H1 (cell line): ENCODE results near the gene CCDC60. TPM values are rescaled to one million over a fixed set of nuclear protein-coding genes. Genes with fewer than 3 reads are reported as not detected.

Experiments used
- CTCF ChIA-PET: fragments of 300-600 bp; sonication (Branson Sonifier 250); formaldehyde crosslinking; loops from one replicate; lab custom pipeline; 2021; ENCODE audit not compliant: partially characterized antibody; lab: Charles Lee
- POLR2A ChIA-PET: fragments of 300-600 bp; sonication (Branson Sonifier 250); formaldehyde crosslinking; loops from one replicate; lab custom pipeline; 2021; ENCODE audit warnings: inconsistent platforms; ENCODE audit not compliant: partially characterized antibody; lab: Charles Lee
- DNase-seq, 2 experiments: peaks; one replicate each; pipeline versions ENCODE4 v3.0.0 to v3.0.0-alpha.2; 2010 to 2022; ENCODE audit warnings: low spot score in 2 of 2, low read depth in 1 of 2, mixed read lengths in 1 of 2
- FAIRE-seq: peaks from 2 replicates; lab custom pipeline; 2011; peaks lifted over from hg19 to GRCh38; lab: Jason Lieb, UNC
- H2AFZ ChIP-seq: 2 replicates; pipeline ENCODE4 v1.8.1; 2012; ENCODE audit warnings: low read length, inconsistent platforms
- H2AK5ac ChIP-seq: 2 replicates; pipeline ENCODE4 v1.6.1; 2013; ENCODE audit warnings: low read depth, low read length
- H2BK120ac ChIP-seq: replicated peaks from 2 replicates; pipeline ENCODE3; 2013; ENCODE audit warnings: low read depth, low read length, inconsistent platforms
- H2BK12ac ChIP-seq: 2 replicates; pipeline ENCODE4 v1.6.1; 2013; ENCODE audit warnings: low read depth, low read length
- H2BK15ac ChIP-seq: 2 replicates; pipeline ENCODE4 v1.6.1; 2013; ENCODE audit warnings: low read length
- H2BK20ac ChIP-seq: 2 replicates; pipeline ENCODE4 v1.6.1; 2013; ENCODE audit warnings: low read length
- H2BK5ac ChIP-seq: 2 replicates; pipeline ENCODE4 v1.6.1; 2013; ENCODE audit warnings: low read depth, low read length
- H3K14ac ChIP-seq: 2 replicates; pipeline ENCODE4 v1.6.1; 2013; ENCODE audit warnings: inconsistent platforms; ENCODE audit not compliant: insufficient read length
- H3K18ac ChIP-seq: 2 replicates; pipeline ENCODE4 v1.6.1; 2013; ENCODE audit warnings: low read length; ENCODE audit errors: extremely low read depth
- H3K23ac ChIP-seq: 2 replicates; pipeline ENCODE4 v1.6.1; 2013; ENCODE audit warnings: inconsistent platforms; ENCODE audit not compliant: insufficient read length
- H3K23me2 ChIP-seq: 2 replicates; pipeline ENCODE4 v1.6.1; 2013; ENCODE audit warnings: low read depth, low read length
- H3K27ac ChIP-seq: 2 replicates; pipeline ENCODE4 v1.6.1; 2011; ENCODE audit warnings: low read depth, low read length, inconsistent platforms
- H3K27me3 ChIP-seq, 4 experiments: replicated peaks in 1 of 4; 1 replicate in 1 of 4; 2 replicates in 3 of 4; pipeline versions ENCODE4 v1.6.1 to v1.8.1; 2011 to 2013; ENCODE audit warnings: low read length in 3 of 4, mild to moderate bottlenecking in 3 of 4, inconsistent platforms in 2 of 4, mixed read lengths in 2 of 4, moderate library complexity in 1 of 4; ENCODE audit not compliant: control insufficient read depth in 3 of 4, insufficient read depth in 3 of 4; ENCODE audit errors: extremely low read depth in 1 of 4
- H3K36me3 ChIP-seq, 4 experiments: 2 replicates each; pipeline versions ENCODE4 v1.6.1 to v1.8.1; 2011 to 2013; ENCODE audit warnings: mild to moderate bottlenecking in 4 of 4, low read length in 3 of 4, moderate library complexity in 2 of 4, control low read depth in 1 of 4, inconsistent platforms in 1 of 4; ENCODE audit not compliant: insufficient read depth in 4 of 4, control insufficient read depth in 2 of 4
- H3K4ac ChIP-seq: replicated peaks from 2 replicates; pipeline ENCODE3; 2013; ENCODE audit warnings: low read length, low read depth, mixed read lengths, inconsistent platforms; ENCODE audit not compliant: insufficient read length
- H3K4me1 ChIP-seq, 4 experiments: replicated peaks in 1 of 4; 1 replicate in 1 of 4; 2 replicates in 3 of 4; pipeline versions ENCODE4 v1.6.1 to v1.8.1; 2011 to 2013; ENCODE audit warnings: low read length in 3 of 4, inconsistent platforms in 2 of 4, mixed read lengths in 1 of 4; ENCODE audit not compliant: insufficient read depth in 4 of 4, control insufficient read depth in 3 of 4
- H3K4me2 ChIP-seq, 2 experiments: 2 replicates each; pipeline versions ENCODE4 v1.6.1 to v1.8.1; 2011 to 2013; ENCODE audit warnings: low read depth in 2 of 2, low read length in 2 of 2, control low read depth in 1 of 2, inconsistent platforms in 1 of 2, mild to moderate bottlenecking in 1 of 2; ENCODE audit not compliant: insufficient read depth in 1 of 2
- H3K4me3 ChIP-seq, 4 experiments: fragments of 200-600, 300-600 bp in 1 of 4; sonication (generic), shearing (Covaris generic), sonication (Bioruptor Twin) in 1 of 4; 2 replicates each; pipeline versions ENCODE4 v1.5.1 to v1.8.1; 2011 to 2016; ENCODE audit warnings: low read length in 4 of 4, low read depth in 3 of 4, control low read depth in 2 of 4, inconsistent platforms in 2 of 4, mild to moderate bottlenecking in 2 of 4, mixed read lengths in 1 of 4, moderate library complexity in 1 of 4; ENCODE audit not compliant: insufficient read depth in 2 of 4; ENCODE audit errors: extremely low read depth in 1 of 4
- H3K56ac ChIP-seq: replicated peaks from 2 replicates; pipeline ENCODE3; 2013; ENCODE audit warnings: low read depth, mild to moderate bottlenecking, mixed read lengths, low read length, inconsistent platforms; ENCODE audit not compliant: insufficient read length
- H3K79me1 ChIP-seq: 2 replicates; pipeline ENCODE4 v1.6.1; 2013; ENCODE audit warnings: low read depth, low read length, control low read depth
- H3K79me2 ChIP-seq, 2 experiments: 2 replicates each; pipeline versions ENCODE4 v1.6.1 to v1.8.1; 2012 to 2013; ENCODE audit warnings: low read length in 2 of 2, mild to moderate bottlenecking in 2 of 2, inconsistent platforms in 1 of 2; ENCODE audit not compliant: insufficient read depth in 2 of 2, control insufficient read depth in 1 of 2
- H3K9ac ChIP-seq, 4 experiments: replicated peaks in 1 of 4; 1 replicate in 1 of 4; 2 replicates in 3 of 4; pipeline versions ENCODE4 v1.6.1 to v1.8.1; 2011 to 2013; ENCODE audit warnings: low read depth in 3 of 4, low read length in 3 of 4, control low read depth in 2 of 4, mild to moderate bottlenecking in 2 of 4, moderate library complexity in 2 of 4, inconsistent platforms in 1 of 4; ENCODE audit errors: extremely low read depth in 1 of 4
- H3K9me3 ChIP-seq, 2 experiments: 2 replicates each; pipeline versions ENCODE4 v1.6.1 to v1.8.1; 2012 to 2013; ENCODE audit warnings: mild to moderate bottlenecking in 2 of 2, moderate library complexity in 2 of 2, control low read depth in 1 of 2, inconsistent platforms in 1 of 2, low read depth in 1 of 2, low read length in 1 of 2, mixed read lengths in 1 of 2; ENCODE audit not compliant: insufficient read depth in 2 of 2
- H4K20me1 ChIP-seq, 2 experiments: replicated peaks in 1 of 2; 2 replicates each; pipeline versions ENCODE3 to v1.8.1; 2011 to 2013; ENCODE audit warnings: inconsistent platforms in 2 of 2, low read length in 2 of 2, mild to moderate bottlenecking in 1 of 2; ENCODE audit not compliant: insufficient read depth in 2 of 2, control insufficient read depth in 1 of 2
- H4K5ac ChIP-seq: 2 replicates; pipeline ENCODE4 v1.6.1; 2013; ENCODE audit warnings: low read length, low read depth, mixed read lengths, inconsistent platforms; ENCODE audit not compliant: insufficient read length
- H4K8ac ChIP-seq: 2 replicates; pipeline ENCODE4 v1.8.0; 2013; ENCODE audit warnings: mild to moderate bottlenecking, moderate library complexity, low read length, inconsistent platforms; ENCODE audit not compliant: insufficient read depth; ENCODE audit errors: extremely low read depth
- H4K91ac ChIP-seq: replicated peaks from 2 replicates; pipeline ENCODE3; 2013; ENCODE audit warnings: low read length, mixed read lengths, inconsistent platforms; ENCODE audit not compliant: insufficient read length
- SRF ChIP-seq: IDR thresholded peaks from 2 replicates; pipeline ENCODE4 v1.6.1; 2011; ENCODE audit warnings: mild to moderate bottlenecking, low read depth, low read length, moderate library complexity
- USF2 ChIP-seq: IDR thresholded peaks from 2 replicates; pipeline ENCODE4 v1.6.1; 2011; ENCODE audit warnings: low read length, improper control_type of control experiment
- WGBS, 2 experiments: shearing (Covaris generic) in 1 of 2; methylation state at CpG; one replicate each; pipeline versions ENCODE4 v1.1.6 to v1.1.7; 2013 to 2015; ENCODE audit warnings: low lambda C conversion rate in 2 of 2, mixed read lengths in 2 of 2, inconsistent platforms in 1 of 2, low coverage in 1 of 2, missing lambda C conversion rate in 1 of 2; ENCODE audit not compliant: insufficient replicate concordance in 2 of 2, insufficient coverage in 1 of 2, insufficient read length in 1 of 2; ENCODE audit errors: extremely low coverage in 1 of 2, missing lambda C conversion rate in 1 of 2; 5-methylcytosine and 5-hydroxymethylcytosine counted together
- polyA plus RNA-seq, 7 experiments: library from polyadenylated mRNA; depleted of rRNA in 3 of 7; stranded (reverse) in 5 of 7; unstranded in 2 of 7; fragments of >200 nt in 5 of 7; fragments of 200-250 nt in 2 of 7; gene quantifications; 1 replicate in 5 of 7; 2 replicates in 1 of 7; 4 replicates in 1 of 7; pipeline versions ENCODE4 v1.2.1 to v1.2.3, GENCODE V29; 2011 to 2013; ENCODE audit warnings: missing spikeins in 2 of 7, mixed read lengths in 2 of 7
- total RNA-seq: library from RNA; stranded (reverse); fragmentation: NEBNext Ultra II Directional; extraction: Animal tissue kit (Norgen Biotek cat#: 25700); gene quantifications from 2 replicates; pipeline ENCODE4 v1.2.1, GENCODE V29; 2021

Gene CCDC60
- total and polyA plus RNA-seq, 2 of the 8 experiments (the other 6 are each of a cell fraction or from before 2014, with no cell fraction given): 0.05 TPM; not detected in 1

GRCh38 chr12:119425623-119426022 is 91.1 kb downstream of the CCDC60 start:
- no peak overlapping the region for H3K23ac ChIP-seq
- no peak overlapping the region for H2BK12ac ChIP-seq
- no peaks in the 10 kb centered on the region for H3K36me3 ChIP-seq
- FAIRE-seq (no peak), DNase-seq (no peak)
- no peak overlapping the region for H2BK20ac ChIP-seq
- no peak overlapping the region for H4K5ac ChIP-seq
- TF ChIP-seq SRF (no peak), USF2 (peak; percentile 27; the same call in 1 of the 2 replicates)
- H3K27me3 ChIP-seq: no peaks in the 10 kb centered on the region
- no peak overlapping the region for H3K4me2 ChIP-seq
- no peak overlapping the region for H4K91ac ChIP-seq
- H2BK15ac ChIP-seq: no peak overlapping the region
- no peak overlapping the region for H2AFZ ChIP-seq
- 84% methylated on average over 3 of the region's 3 CpGs; no CpG with 5 or more reads in 1 of the 2 experiments for WGBS, 2 experiments
- no peaks in the 10 kb centered on the region for H4K20me1 ChIP-seq
- H3K56ac ChIP-seq: no peak overlapping the region
- no peak overlapping the region for H4K8ac ChIP-seq
- H3K4me1 ChIP-seq: no peaks in the 10 kb centered on the region
- H3K27ac ChIP-seq: no peak overlapping the region
- H3K14ac ChIP-seq: no peak overlapping the region
- no peaks in the 10 kb centered on the region for H3K23me2 ChIP-seq
- H3K9me3 ChIP-seq: no peaks in the 10 kb centered on the region
- ChIA-PET POLR2A (no interaction called here), CTCF (interaction anchor here (0.6 to 1.1 kb wide), 3 partner anchors 12 to 249 kb away, joined by 3 read pairs; no protein-coding TSS in a partner anchor)
- H2AK5ac ChIP-seq: no peak overlapping the region
- no peak overlapping the region for H3K4me3 ChIP-seq
- H3K4ac ChIP-seq: no peak overlapping the region
- H3K18ac ChIP-seq: no peak overlapping the region
- H2BK5ac ChIP-seq: no peak overlapping the region
- no peaks in the 10 kb centered on the region for H3K79me1 ChIP-seq
- H3K79me2 ChIP-seq: no peaks in the 10 kb centered on the region
- no peak overlapping the region for H3K9ac ChIP-seq
- H2BK120ac ChIP-seq: no peak overlapping the region
